ENCODE data around the gene CIAPIN1.

CIAPIN1 gene

DNA sequence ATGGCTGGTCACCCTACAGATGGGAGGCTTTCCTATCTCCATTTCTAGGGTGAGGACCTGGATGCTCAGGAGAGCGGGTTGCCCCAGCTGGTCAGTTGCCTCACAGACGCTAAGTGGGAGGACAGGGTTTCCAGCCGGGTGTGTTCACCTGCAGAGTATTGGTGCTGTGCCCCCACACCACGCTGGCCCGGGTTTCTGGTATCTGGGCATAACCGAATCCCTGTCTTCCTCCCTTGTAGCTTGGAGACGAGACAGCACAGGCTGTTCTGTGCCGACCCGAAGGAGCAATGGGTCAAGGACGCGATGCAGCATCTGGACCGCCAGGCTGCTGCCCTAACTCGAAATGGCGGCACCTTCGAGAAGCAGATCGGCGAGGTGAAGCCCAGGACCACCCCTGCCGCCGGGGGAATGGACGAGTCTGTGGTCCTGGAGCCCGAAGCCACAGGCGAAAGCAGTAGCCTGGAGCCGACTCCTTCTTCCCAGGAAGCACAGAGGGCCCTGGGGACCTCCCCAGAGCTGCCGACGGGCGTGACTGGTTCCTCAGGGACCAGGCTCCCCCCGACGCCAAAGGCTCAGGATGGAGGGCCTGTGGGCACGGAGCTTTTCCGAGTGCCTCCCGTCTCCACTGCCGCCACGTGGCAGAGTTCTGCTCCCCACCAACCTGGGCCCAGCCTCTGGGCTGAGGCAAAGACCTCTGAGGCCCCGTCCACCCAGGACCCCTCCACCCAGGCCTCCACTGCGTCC, 65.2 kb downstream of the CIAPIN1 start:
- DNase-seq = no peak

DNA sequence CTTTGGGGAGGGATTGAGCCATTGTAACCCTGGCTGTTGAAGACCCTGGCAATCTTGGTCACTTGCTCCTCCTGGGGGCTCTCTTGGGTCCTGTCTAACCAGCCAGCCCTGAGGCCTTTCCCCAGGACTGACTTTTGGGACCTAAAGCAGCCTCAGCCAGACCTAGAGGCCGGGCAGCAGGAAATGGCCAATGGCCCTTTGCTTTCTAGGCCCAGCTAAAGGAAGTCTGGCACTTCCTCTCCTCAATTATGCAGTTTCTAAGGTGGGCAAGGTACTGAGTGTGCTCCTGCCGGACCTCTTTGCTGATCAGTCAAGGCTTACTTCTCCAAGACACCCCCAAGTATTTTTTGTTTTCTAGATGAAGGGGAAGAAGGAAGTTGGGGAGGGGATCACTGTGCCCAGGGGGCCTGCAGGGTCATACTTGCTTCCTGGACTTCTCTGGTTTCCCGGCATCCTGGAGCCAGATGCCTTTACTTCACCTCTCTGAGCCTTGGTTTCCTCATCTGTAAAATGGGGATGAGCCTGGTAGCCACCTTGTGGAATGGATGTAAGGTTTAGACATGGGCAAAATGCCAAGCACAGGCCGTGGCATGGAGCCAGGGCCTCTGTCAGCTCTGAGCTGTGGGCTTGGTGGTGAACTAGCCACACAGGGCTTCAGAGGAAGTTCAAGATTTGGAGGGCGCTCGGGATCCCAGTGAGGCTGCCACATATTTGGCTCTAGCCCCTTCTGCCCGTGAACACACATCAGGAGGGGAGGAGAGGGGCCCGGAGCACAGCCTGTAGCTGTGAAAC, 66.3 kb downstream of the CIAPIN1 start:
- no peak for DNase-seq

DNA sequence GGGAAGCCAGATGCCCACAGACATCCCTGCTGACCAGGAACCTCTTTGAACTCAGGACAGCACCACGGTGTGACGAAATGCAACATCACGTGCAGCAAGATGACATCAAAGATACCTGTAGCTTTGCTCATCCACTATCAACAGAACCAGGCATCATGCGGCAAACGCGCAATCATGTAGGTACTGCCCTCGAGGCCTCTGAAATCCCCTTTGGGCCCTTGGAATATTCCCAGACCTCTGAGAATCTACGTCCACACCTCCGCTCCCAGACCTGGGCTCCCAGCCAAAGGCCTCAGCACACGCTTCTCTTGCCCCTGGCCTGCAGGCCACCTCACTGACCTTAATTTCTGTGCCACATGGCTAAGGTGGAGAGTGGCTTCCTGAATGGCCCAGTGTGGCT, 67.6 kb downstream of the CIAPIN1 start:
- DNase-seq = no peak
